HepG2 (cell line): ENCODE measurements around the gene ALPK1.

Experiments used
- GTF2F1 ChIP-seq: fragments of 150-350 bp; IDR thresholded peaks from 2 replicates; pipeline ENCODE4 v1.6.1; 2014; ENCODE audit warnings: low read length
- TF ChIP-seq, protein P1 (sequence below): sonication (generic); formaldehyde crosslinking; IDR thresholded peaks from 2 replicates; pipeline ENCODE4 v1.4.0; 2020; ENCODE audit warnings: missing genetic modification reagents

DNA sequence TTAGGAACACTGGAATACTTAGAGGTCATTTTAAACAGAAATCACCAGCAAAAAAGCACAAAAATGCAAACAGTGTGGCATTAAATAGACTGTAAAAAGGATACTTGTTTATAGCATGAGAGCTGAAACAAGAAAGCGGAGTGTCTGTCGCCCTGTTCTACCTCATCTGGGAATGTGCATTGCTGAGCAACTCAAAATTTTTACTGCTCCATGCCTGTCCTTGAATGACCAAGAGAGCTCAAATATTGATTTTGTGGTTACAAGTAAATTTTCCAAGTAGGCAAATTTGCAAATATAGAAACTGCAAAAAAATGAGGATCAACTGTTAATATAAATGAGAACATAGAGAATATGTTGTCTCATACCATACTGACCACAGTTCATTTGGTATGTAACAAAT lies 40.1 kb upstream of the ALPK1 start:
- TF ChIP-seq, protein P1, sequence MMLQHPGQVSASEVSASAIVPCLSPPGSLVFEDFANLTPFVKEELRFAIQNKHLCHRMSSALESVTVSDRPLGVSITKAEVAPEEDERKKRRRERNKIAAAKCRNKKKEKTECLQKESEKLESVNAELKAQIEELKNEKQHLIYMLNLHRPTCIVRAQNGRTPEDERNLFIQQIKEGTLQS (CRISPR knock-in tag), result no peak
- TF ChIP-seq GTF2F1, result no peak
